IMR-90 (cell line): ENCODE data around the gene PMIS2. TPM values are rescaled to one million over a fixed set of nuclear protein-coding genes. Genes with fewer than 3 reads are reported as not detected.
A peak's percentile ranks its signal among the peaks of the same experiment; 100 is the strongest.

ENCODE experiments used
- ATAC-seq: fragments of 200-7000 bp; cut with Tn5 transposase; 2 replicates; pipeline ENCODE4 v1.9.1; 2020; ENCODE audit warnings: low read depth, mild to moderate bottlenecking, moderate library complexity
- BruUV-seq: library from RNA; stranded (reverse); fragments of 400-500 nt; replicated peaks from 2 replicates; lab custom pipeline; 2021; lab: Mats Ljungman, UMichigan
- CTCF ChIA-PET: fragments of 300-600 bp; formaldehyde crosslinking; extraction: SDS; loops from one replicate; lab custom pipeline; 2021; ENCODE audit warnings: antibody characterized with exemption; lab: Yijun Ruan, JAX
- POLR2A ChIA-PET: fragments of 300-600 bp; sonication (Branson Sonifier 250); formaldehyde crosslinking; loops from one replicate; lab custom pipeline; 2022; ENCODE audit warnings: antibody characterized with exemption; ENCODE audit not compliant: unreplicated experiment; lab: Charles Lee
- DNase-seq: peaks from one replicate; pipeline ENCODE4 v3.0.0; 2013
- H2AFZ ChIP-seq: replicated peaks from 2 replicates; pipeline ENCODE3; 2013; ENCODE audit warnings: low read length, mild to moderate bottlenecking; ENCODE audit not compliant: poor library complexity
- H2AK5ac ChIP-seq: 2 replicates; pipeline ENCODE4 v1.6.1; 2013; ENCODE audit warnings: low read depth, low read length, inconsistent platforms
- H2AK9ac ChIP-seq: replicated peaks from 2 replicates; pipeline ENCODE3; 2013; ENCODE audit warnings: mild to moderate bottlenecking, low read depth, low read length, moderate library complexity; ENCODE audit not compliant: poor library complexity
- H2BK120ac ChIP-seq: 2 replicates; pipeline ENCODE4 v1.6.1; 2013; ENCODE audit warnings: low read depth, low read length, inconsistent platforms
- H2BK15ac ChIP-seq: 3 replicates; pipeline ENCODE4 v1.6.1; 2013; ENCODE audit warnings: low read depth, low read length, inconsistent platforms
- H2BK20ac ChIP-seq: 2 replicates; pipeline ENCODE4 v1.6.1; 2013; ENCODE audit warnings: low read depth, mild to moderate bottlenecking, inconsistent platforms, low read length, moderate library complexity
- H2BK5ac ChIP-seq: 2 replicates; pipeline ENCODE4 v1.6.1; 2013; ENCODE audit warnings: mild to moderate bottlenecking, low read depth, low read length, inconsistent platforms; ENCODE audit not compliant: poor library complexity, severe bottlenecking
- H3K14ac ChIP-seq: replicated peaks from 2 replicates; pipeline ENCODE4 v1.6.1; 2013; ENCODE audit warnings: low read depth, low read length, inconsistent platforms
- H3K18ac ChIP-seq: 2 replicates; pipeline ENCODE4 v1.6.1; 2013; ENCODE audit warnings: low read depth, low read length, control low read depth
- H3K23ac ChIP-seq: 2 replicates; pipeline ENCODE4 v1.6.1; 2013; ENCODE audit warnings: low read depth, low read length, inconsistent platforms
- H3K27ac ChIP-seq: 2 replicates; pipeline ENCODE4 v1.5.1; 2013; ENCODE audit warnings: mild to moderate bottlenecking, control low read depth, low read length; ENCODE audit not compliant: insufficient read depth
- H3K27me3 ChIP-seq: 2 replicates; pipeline ENCODE4 v1.6.1; 2013; ENCODE audit warnings: low read length; ENCODE audit not compliant: control insufficient read depth, insufficient read depth
- H3K36me3 ChIP-seq: 2 replicates; pipeline ENCODE4 v1.6.1; 2013; ENCODE audit warnings: low read length, mixed read lengths; ENCODE audit not compliant: control insufficient read depth, insufficient read depth
- H3K4ac ChIP-seq: 2 replicates; pipeline ENCODE4 v1.6.1; 2013; ENCODE audit warnings: low read depth, low read length, inconsistent platforms
- H3K4me1 ChIP-seq: 2 replicates; pipeline ENCODE4 v1.6.1; 2013; ENCODE audit warnings: low read length, mixed read lengths; ENCODE audit not compliant: control insufficient read depth, insufficient read depth
- H3K4me2 ChIP-seq: 2 replicates; pipeline ENCODE4 v1.6.1; 2013; ENCODE audit warnings: low read depth, mild to moderate bottlenecking, control low read depth, low read length, moderate library complexity
- H3K4me3 ChIP-seq: 2 replicates; pipeline ENCODE4 v1.5.1; 2013; ENCODE audit warnings: low read depth, mild to moderate bottlenecking, control low read depth, low read length, moderate library complexity; ENCODE audit not compliant: insufficient read depth
- H3K56ac ChIP-seq: 2 replicates; pipeline ENCODE4 v1.6.1; 2013; ENCODE audit warnings: low read length, inconsistent platforms; ENCODE audit not compliant: insufficient read depth; ENCODE audit errors: extremely low read depth
- H3K79me1 ChIP-seq, 2 experiments: 2 replicates each; pipeline ENCODE4 v1.6.1; 2013; ENCODE audit warnings: low read length in 2 of 2, inconsistent platforms in 1 of 2, low read depth in 1 of 2
- H3K9ac ChIP-seq: 2 replicates; pipeline ENCODE4 v1.6.1; 2013; ENCODE audit warnings: low read depth, low read length, control low read depth
- H3K9me1 ChIP-seq: 2 replicates; pipeline ENCODE4 v1.6.1; 2013; ENCODE audit warnings: low read length, inconsistent platforms; ENCODE audit not compliant: insufficient read depth
- H3K9me3 ChIP-seq: 2 replicates; pipeline ENCODE4 v1.6.1; 2013; ENCODE audit warnings: low read length; ENCODE audit not compliant: control insufficient read depth, insufficient read depth
- H4K20me1 ChIP-seq: 2 replicates; pipeline ENCODE4 v1.6.1; 2013; ENCODE audit warnings: low read length, inconsistent platforms; ENCODE audit not compliant: insufficient read depth
- H4K5ac ChIP-seq: 2 replicates; pipeline ENCODE4 v1.6.1; 2013; ENCODE audit warnings: mild to moderate bottlenecking, low read depth, low read length, control low read depth
- H4K8ac ChIP-seq, 2 experiments: 2 replicates each; pipeline ENCODE4 v1.6.1; 2013; ENCODE audit warnings: low read depth in 2 of 2, low read length in 2 of 2, control low read depth in 1 of 2, inconsistent platforms in 1 of 2
- H4K91ac ChIP-seq: 2 replicates; pipeline ENCODE4 v1.6.1; 2013; ENCODE audit warnings: low read depth, low read length, inconsistent platforms; ENCODE audit not compliant: insufficient read depth
- MAZ ChIP-seq: IDR thresholded peaks from 2 replicates; pipeline ENCODE4 v1.6.1; 2012; ENCODE audit warnings: low read depth, mild to moderate bottlenecking, low read length, improper control_type of control experiment, moderate library complexity, borderline replicate concordance
- WGBS, 2 experiments: methylation state at CpG; one replicate each; pipeline versions ENCODE4 v1.1.5 to v1.1.7; 2013; ENCODE audit warnings: missing lambda C conversion rate in 2 of 2; ENCODE audit not compliant: insufficient read length in 1 of 2; ENCODE audit errors: extremely low coverage in 2 of 2; 5-methylcytosine and 5-hydroxymethylcytosine counted together
- dilution Hi-C: fragments of 300-500 bp; cut with HindIII; formaldehyde crosslinking; loops from one replicate; pipeline ENCODE4 v1.14.3; 2018; ENCODE audit warnings: low sequenced_read_pairs; ENCODE audit not compliant: unreplicated experiment
- in situ Hi-C: fragments of 300-500 bp; cut with MboI; formaldehyde crosslinking; loops from 3 replicates; pipeline ENCODE4 v1.14.3; 2019; ENCODE audit warnings: low sequenced_read_pairs, inconsistent platforms, mixed read lengths
- intact Hi-C: fragments of 100-400 bp; cut with micrococcal nuclease; formaldehyde crosslinking; loops from 2 replicates; pipeline ENCODE4 v1.10.0; 2022
- polyA plus RNA-seq, 3 experiments: library from polyadenylated mRNA; depleted of rRNA; stranded (reverse); fragments of >200 nt; gene quantifications; 2 replicates each; pipeline ENCODE4 v1.2.3, GENCODE V29; 2012; ENCODE audit warnings: low replicate concordance in 1 of 3
- total RNA-seq: library from RNA; depleted of rRNA; stranded (reverse); fragments of >200 nt; gene quantifications from 2 replicates; pipeline ENCODE4 v1.2.3, GENCODE V29; 2012

The PMIS2 gene
- total and polyA plus RNA-seq, 2 of the 4 experiments (the other 2 are of a cell fraction): not detected

- H4K91ac ChIP-seq: no peak overlapping the region
- H2BK5ac ChIP-seq: no peak overlapping the region
- no peaks in the 10 kb centered on the region for H3K36me3 ChIP-seq
- H3K4me3 ChIP-seq: no peak overlapping the region
- CTCF ChIA-PET: no interaction called here
- 53% methylated on average over 2 of the region's 7 CpGs; no CpG with 5 or more reads in 1 of the 2 experiments for WGBS, 2 experiments
- H3K27me3 ChIP-seq: no peaks in the 10 kb centered on the region
- H3K14ac ChIP-seq: no peak overlapping the region
- H2BK120ac ChIP-seq: no peak overlapping the region
- H3K18ac ChIP-seq: no peak overlapping the region
- no peaks in the 10 kb centered on the region for H3K4me1 ChIP-seq
- no peak overlapping the region for H2AFZ ChIP-seq
- no peak overlapping the region for H2AK9ac ChIP-seq
- in situ Hi-C loops: loop anchor here (25.0 kb wide), 1 partner anchor 241 kb away; the partner anchor contains the start of genes CD22 and FFAR1
- ATAC-seq (no peak), DNase-seq (peak; percentile 12)
- no peak for TF ChIP-seq MAZ
- no TSS peak for BruUV-seq
- no peaks in the 10 kb centered on the region for H3K79me1 ChIP-seq
- no peak overlapping the region for H4K8ac ChIP-seq
- peaks cover 15% of the 10 kb centered on the region for H3K9me3 ChIP-seq
- H4K5ac ChIP-seq: no peak overlapping the region
- no peak overlapping the region for H2BK15ac ChIP-seq
- H3K9me1 ChIP-seq: no peaks in the 10 kb centered on the region
- H3K27ac ChIP-seq: no peak overlapping the region
- H3K56ac ChIP-seq: no peak overlapping the region
- no peak overlapping the region for H3K4me2 ChIP-seq
- POLR2A ChIA-PET: no interaction called here
- no peaks in the 10 kb centered on the region for H4K20me1 ChIP-seq
- dilution Hi-C loops: no loop called here
- H3K9ac ChIP-seq: no peak overlapping the region
- intact Hi-C loops: no loop called here
- no peak overlapping the region for H2BK20ac ChIP-seq
- no peak overlapping the region for H2AK5ac ChIP-seq
- no peak overlapping the region for H3K4ac ChIP-seq
- no peak overlapping the region for H3K23ac ChIP-seq
Observed at GRCh38 chr19:35578707-35579106, 7.3 kb upstream of the PMIS2 start.
